SK-N-MC (cell line): ENCODE data around the gene B4GALT4.
"Not testable (repeated sequence)": the region's sequence is repeated elsewhere in the genome, so short reads cannot be mapped to it uniquely, and the experiment has no call there.

Source experiments
- DNase-seq: peaks from one replicate; pipeline ENCODE4 v3.0.0-alpha.2; 2011; ENCODE audit warnings: low read depth, low spot score
- H3K27ac ChIP-seq: fragments of 200-600 bp; sonication (generic); 2 replicates; pipeline ENCODE4 v1.5.1; 2016; ENCODE audit warnings: mixed run types
- H3K36me3 ChIP-seq: fragments of 200-600 bp; sonication (generic); 2 replicates; pipeline ENCODE4 v1.6.1; 2017; ENCODE audit warnings: antibody characterized with exemption, low read length, mixed read lengths; ENCODE audit not compliant: insufficient read depth
- H3K4me3 ChIP-seq: fragments of 200-600 bp; sonication (generic); 2 replicates; pipeline ENCODE4 v1.5.1; 2016
- H3K9ac ChIP-seq: fragments of 200-600 bp; sonication (generic); 2 replicates; pipeline ENCODE4 v1.8.0; 2017; ENCODE audit warnings: mixed run types, mixed read lengths; ENCODE audit not compliant: insufficient read length
- H3K9me3 ChIP-seq: fragments of 200-600 bp; sonication (generic); 2 replicates; pipeline ENCODE4 v1.6.1; 2017; ENCODE audit warnings: low read depth, mild to moderate bottlenecking, antibody characterized with exemption, low read length, moderate library complexity, mixed read lengths
- EZH2 ChIP-seq: fragments of 200-600 bp; sonication (generic); IDR thresholded peaks from one replicate; pipeline ENCODE4 v1.6.1; 2017; ENCODE audit warnings: antibody characterized with exemption
- FOXP2 ChIP-seq: optimal IDR thresholded peaks from 2 replicates; pipeline ENCODE3; 2011; ENCODE audit warnings: mild to moderate bottlenecking, moderate library complexity; ENCODE audit not compliant: insufficient read depth; ENCODE audit errors: extremely low read length, control extremely low read depth
- POLR2AphosphoS5 ChIP-seq: IDR thresholded peaks from 2 replicates; pipeline ENCODE4 v1.6.1; 2012; ENCODE audit warnings: mild to moderate bottlenecking, low read depth, low read length, borderline replicate concordance

Gene B4GALT4

GRCh38 chr3:119176778-119177177 lies 63.9 kb downstream of the B4GALT4 start:
- Histone ChIP-seq H3K9me3 (no peaks in the 10 kb centered on the region), H3K36me3 (no peaks in the 10 kb centered on the region), H3K9ac (no peak overlapping the region), H3K4me3 (no peak overlapping the region), H3K27ac (no peak overlapping the region)
- TF ChIP-seq EZH2 (no peak), FOXP2 (no peak), POLR2AphosphoS5 (no peak)
- no peak for DNase-seq

GRCh38 chr3:119175872-119176756 lies 64.6 kb downstream of the B4GALT4 start:
- no peak for TF ChIP-seq POLR2AphosphoS5
- no peak overlapping the region for H3K4me3 ChIP-seq
- H3K36me3 ChIP-seq: no peaks in the 10 kb centered on the region
- DNase-seq: no peak
- no peak overlapping the region for H3K9ac ChIP-seq
- H3K9me3 ChIP-seq: no peaks in the 10 kb centered on the region
- H3K27ac ChIP-seq: no peak overlapping the region

GRCh38 chr3:119173325-119173724 lies 67.4 kb downstream of the B4GALT4 start, which contains the start of gene UPK1B:
TSS of gene UPK1B (plus strand) at chr3:119173598. CDS start at chr3:119186742, 13,144 bp downstream.
- TF ChIP-seq POLR2AphosphoS5: no peak
- TF ChIP-seq FOXP2: no peak
- TF ChIP-seq EZH2: no peak
- Histone ChIP-seq H3K9ac (no peak within 1 kb of the TSS), H3K36me3 (no peaks in the 10 kb centered on the region), H3K9me3 (no peaks in the 10 kb centered on the region), H3K27ac (no peak within 1 kb of the TSS), H3K4me3 (no peak within 1 kb of the TSS)
- no peak for DNase-seq

GRCh38 chr3:119170821-119171220 lies 69.9 kb downstream of the B4GALT4 start:
- no peaks in the 10 kb centered on the region for H3K36me3 ChIP-seq
- DNase-seq: no peak
- H3K27ac ChIP-seq: no peak overlapping the region
- TF ChIP-seq POLR2AphosphoS5 (no peak), EZH2 (no peak), FOXP2 (no peak)
- no peaks in the 10 kb centered on the region for H3K9me3 ChIP-seq
- no peak overlapping the region for H3K4me3 ChIP-seq
- no peak overlapping the region for H3K9ac ChIP-seq

GRCh38 chr3:119164745-119165144 lies 75.9 kb downstream of the B4GALT4 start:
- H3K27ac ChIP-seq, H3K4me3 ChIP-seq, H3K9ac ChIP-seq, H3K9me3 ChIP-seq, H3K36me3 ChIP-seq, DNase-seq: not testable (repeated sequence)
